ENCODE measurements around the gene NEGR1.

DNA sequence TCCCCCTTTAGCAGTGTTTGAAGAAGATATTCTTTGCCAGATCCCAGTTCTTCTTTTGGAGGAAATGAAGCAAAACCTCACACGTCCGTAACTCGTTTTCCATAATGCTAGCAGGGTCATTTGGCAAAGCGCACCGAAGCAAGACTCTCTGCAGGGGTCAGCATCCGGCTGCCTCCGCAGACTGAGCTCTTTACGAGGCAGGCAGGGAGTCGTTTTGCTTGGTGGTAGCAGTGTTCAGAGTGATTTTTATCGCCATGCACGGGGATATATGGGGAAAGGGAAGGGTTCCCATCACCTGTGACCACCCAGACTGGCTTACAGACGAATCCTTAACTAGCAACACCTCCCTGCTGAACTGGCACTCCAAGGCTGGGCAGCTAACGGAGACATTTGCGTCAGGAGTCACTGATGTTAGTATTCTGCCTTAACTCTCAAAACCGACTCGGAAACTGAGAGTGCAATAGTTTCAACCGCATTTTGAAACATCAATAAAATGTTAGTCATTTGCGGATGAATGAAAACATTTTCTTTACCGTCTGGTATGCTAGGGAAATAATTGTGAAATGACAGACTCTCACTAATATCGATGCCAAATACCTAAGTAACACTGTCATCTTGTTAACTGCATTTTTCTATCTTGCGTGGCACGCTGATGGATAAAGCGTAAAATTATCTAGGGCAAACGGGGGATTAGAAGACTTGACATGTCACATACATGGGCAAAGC lies 2.2 kb upstream of the NEGR1 start:
- TF ChIP-seq, protein P1, sequence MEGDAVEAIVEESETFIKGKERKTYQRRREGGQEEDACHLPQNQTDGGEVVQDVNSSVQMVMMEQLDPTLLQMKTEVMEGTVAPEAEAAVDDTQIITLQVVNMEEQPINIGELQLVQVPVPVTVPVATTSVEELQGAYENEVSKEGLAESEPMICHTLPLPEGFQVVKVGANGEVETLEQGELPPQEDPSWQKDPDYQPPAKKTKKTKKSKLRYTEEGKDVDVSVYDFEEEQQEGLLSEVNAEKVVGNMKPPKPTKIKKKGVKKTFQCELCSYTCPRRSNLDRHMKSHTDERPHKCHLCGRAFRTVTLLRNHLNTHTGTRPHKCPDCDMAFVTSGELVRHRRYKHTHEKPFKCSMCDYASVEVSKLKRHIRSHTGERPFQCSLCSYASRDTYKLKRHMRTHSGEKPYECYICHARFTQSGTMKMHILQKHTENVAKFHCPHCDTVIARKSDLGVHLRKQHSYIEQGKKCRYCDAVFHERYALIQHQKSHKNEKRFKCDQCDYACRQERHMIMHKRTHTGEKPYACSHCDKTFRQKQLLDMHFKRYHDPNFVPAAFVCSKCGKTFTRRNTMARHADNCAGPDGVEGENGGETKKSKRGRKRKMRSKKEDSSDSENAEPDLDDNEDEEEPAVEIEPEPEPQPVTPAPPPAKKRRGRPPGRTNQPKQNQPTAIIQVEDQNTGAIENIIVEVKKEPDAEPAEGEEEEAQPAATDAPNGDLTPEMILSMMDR (IDR thresholded peaks at IDR 0.05), result no peak
- TF ChIP-seq POLR2A (IDR thresholded peaks at IDR 0.05), result no peak
